HepG2 (cell line): Measurements from ENCODE around the gene TUG1.

Experiments
- CTCF ChIP-seq: sonication (generic); formaldehyde crosslinking; IDR thresholded peaks from 2 replicates; pipeline ENCODE4 v1.5.0; 2020; ENCODE audit warnings: mild to moderate bottlenecking, missing genetic modification reagents, moderate library complexity
- ISX ChIP-seq: sonication (generic); formaldehyde crosslinking; conservative IDR thresholded peaks from 2 replicates; pipeline ENCODE4 v1.5.0; 2020; ENCODE audit warnings: missing genetic modification reagents
- KMT2A ChIP-seq: sonication (generic); formaldehyde crosslinking; IDR thresholded peaks from 2 replicates; pipeline ENCODE4 v1.4.0; 2020; ENCODE audit warnings: missing genetic modification reagents
- MXD4 ChIP-seq: IDR thresholded peaks from 2 replicates; pipeline ENCODE4 v1.6.1; 2016; ENCODE audit warnings: mild to moderate bottlenecking, missing biosample characterization, missing genetic modification reagents
- NFYB ChIP-seq: sonication (generic); formaldehyde crosslinking; IDR thresholded peaks from 2 replicates; pipeline ENCODE4 v1.4.0; 2020; ENCODE audit warnings: missing genetic modification reagents
- SATB2 ChIP-seq: sonication (generic); formaldehyde crosslinking; IDR thresholded peaks from 2 replicates; pipeline ENCODE4 v1.5.0; 2020; ENCODE audit warnings: missing genetic modification reagents
- TP53 ChIP-seq: sonication (generic); formaldehyde crosslinking; conservative IDR thresholded peaks from 2 replicates; pipeline ENCODE4 v1.4.0; 2020; ENCODE audit warnings: missing genetic modification reagents
- ZNF614 ChIP-seq: IDR thresholded peaks from 2 replicates; pipeline ENCODE4 v1.6.1; 2018; ENCODE audit warnings: missing biosample characterization, missing genetic modification reagents, inconsistent platforms, borderline replicate concordance
- ZSCAN29 ChIP-seq: sonication (generic); formaldehyde crosslinking; conservative IDR thresholded peaks from 2 replicates; pipeline ENCODE4 v1.4.0; 2020; ENCODE audit warnings: mild to moderate bottlenecking, missing genetic modification reagents
- TF ChIP-seq, protein P1 (sequence below): sonication (generic); formaldehyde crosslinking; IDR thresholded peaks from 2 replicates; pipeline ENCODE4 v1.4.0; 2020; ENCODE audit warnings: missing genetic modification reagents
- TF ChIP-seq, protein P2 (sequence below): sonication (generic); formaldehyde crosslinking; IDR thresholded peaks from 2 replicates; pipeline ENCODE4 v1.8.1; 2023; ENCODE audit warnings: missing genetic modification reagents, inconsistent platforms, borderline replicate concordance
- TF ChIP-seq, protein P3 (sequence below), 2 experiments: sonication (generic) in 1 of 2; formaldehyde crosslinking in 1 of 2; IDR thresholded peaks; 2 replicates each; pipeline versions ENCODE4 v1.5.1 to v1.6.1; 2011 to 2020; ENCODE audit warnings: borderline replicate concordance in 1 of 2, low read depth in 1 of 2, low read length in 1 of 2, mild to moderate bottlenecking in 1 of 2, missing genetic modification reagents in 1 of 2, moderate library complexity in 1 of 2

GRCh38 chr22:31001124-31001770, 32.2 kb downstream of the TUG1 start:
- TF ChIP-seq, protein P1, sequence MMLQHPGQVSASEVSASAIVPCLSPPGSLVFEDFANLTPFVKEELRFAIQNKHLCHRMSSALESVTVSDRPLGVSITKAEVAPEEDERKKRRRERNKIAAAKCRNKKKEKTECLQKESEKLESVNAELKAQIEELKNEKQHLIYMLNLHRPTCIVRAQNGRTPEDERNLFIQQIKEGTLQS: no peak
- no peak for TF ChIP-seq SATB2 (CRISPR knock-in tag)
- TF ChIP-seq MXD4 (CRISPR knock-in tag): no peak
- TF ChIP-seq KMT2A (CRISPR knock-in tag): no peak
- TF ChIP-seq TP53 (CRISPR knock-in tag): no peak
- no peak for TF ChIP-seq ISX (CRISPR knock-in tag)
- TF ChIP-seq CTCF (CRISPR knock-in tag): no peak
- no peak for TF ChIP-seq ZNF614 (CRISPR knock-in tag)
- TF ChIP-seq, protein P2, sequence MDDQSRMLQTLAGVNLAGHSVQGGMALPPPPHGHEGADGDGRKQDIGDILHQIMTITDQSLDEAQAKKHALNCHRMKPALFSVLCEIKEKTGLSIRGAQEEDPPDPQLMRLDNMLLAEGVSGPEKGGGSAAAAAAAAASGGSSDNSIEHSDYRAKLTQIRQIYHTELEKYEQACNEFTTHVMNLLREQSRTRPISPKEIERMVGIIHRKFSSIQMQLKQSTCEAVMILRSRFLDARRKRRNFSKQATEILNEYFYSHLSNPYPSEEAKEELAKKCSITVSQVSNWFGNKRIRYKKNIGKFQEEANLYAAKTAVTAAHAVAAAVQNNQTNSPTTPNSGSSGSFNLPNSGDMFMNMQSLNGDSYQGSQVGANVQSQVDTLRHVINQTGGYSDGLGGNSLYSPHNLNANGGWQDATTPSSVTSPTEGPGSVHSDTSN (CRISPR knock-in tag): no peak
- TF ChIP-seq, protein P3, sequence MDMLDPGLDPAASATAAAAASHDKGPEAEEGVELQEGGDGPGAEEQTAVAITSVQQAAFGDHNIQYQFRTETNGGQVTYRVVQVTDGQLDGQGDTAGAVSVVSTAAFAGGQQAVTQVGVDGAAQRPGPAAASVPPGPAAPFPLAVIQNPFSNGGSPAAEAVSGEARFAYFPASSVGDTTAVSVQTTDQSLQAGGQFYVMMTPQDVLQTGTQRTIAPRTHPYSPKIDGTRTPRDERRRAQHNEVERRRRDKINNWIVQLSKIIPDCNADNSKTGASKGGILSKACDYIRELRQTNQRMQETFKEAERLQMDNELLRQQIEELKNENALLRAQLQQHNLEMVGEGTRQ (IDR thresholded peaks at IDR 0.05; ENCODE audit: low read depth, low read length): no peak
- TF ChIP-seq, protein P3 (CRISPR knock-in tag; IDR thresholded peaks at IDR 0.05; ENCODE audit: borderline replicate concordance): no peak
- no peak for TF ChIP-seq ZSCAN29 (CRISPR knock-in tag)
- no peak for TF ChIP-seq NFYB (CRISPR knock-in tag)
